K562 (cell line): Measurements from ENCODE around the gene ZNF747. TPM values are rescaled to one million over a fixed set of nuclear protein-coding genes. Genes with fewer than 3 reads are reported as not detected.

Source experiments
- ATAC-seq: fragments of 200-7000 bp; cut with Tn5 transposase; 3 replicates; pipeline ENCODE4 v1.9.1; 2020; ENCODE audit warnings: moderate library complexity
- BruUV-seq: library from RNA; stranded (reverse); fragments of 400-500 nt; replicated peaks from 2 replicates; lab custom pipeline; 2021; lab: Mats Ljungman, UMichigan
- CTCF ChIA-PET: fragments of 300-600 bp; formaldehyde crosslinking; extraction: SDS; loops from one replicate; lab custom pipeline; 2021; ENCODE audit warnings: low intra/inter-chr PET ratio; lab: Yijun Ruan, JAX
- POLR2A ChIA-PET: fragments of 300-600, 350-650 bp; sonication (Branson Sonifier 250); formaldehyde crosslinking; extraction: SDS; loops from one replicate; lab custom pipeline; 2021; ENCODE audit warnings: antibody characterized with exemption, inconsistent platforms; lab: Yijun Ruan, JAX
- DNase-seq, 4 experiments: peaks; one replicate each; pipeline versions ENCODE4 v3.0.0 to v3.0.0-alpha.2; 2011 to 2018; ENCODE audit warnings: low spot score in 3 of 4, mixed read lengths in 3 of 4; ENCODE audit errors: extremely low read depth in 1 of 4
- FAIRE-seq: peaks from 2 replicates; lab custom pipeline; 2011; peaks lifted over from hg19 to GRCh38; lab: Jason Lieb, UNC
- H2AFZ ChIP-seq: 2 replicates; pipeline ENCODE4 v1.6.0; 2011; ENCODE audit warnings: low read depth, low read length, control low read depth, inconsistent platforms
- H3K27ac ChIP-seq: fragments of 200-600 bp; 3 replicates; pipeline ENCODE4 v1.8.0; 2011; ENCODE audit warnings: low read depth, mild to moderate bottlenecking, control low read depth, inconsistent platforms, low read length, moderate library complexity, mixed read lengths; ENCODE audit errors: extremely low read depth
- H3K27me3 ChIP-seq, 2 experiments: fragments of 300-600 bp in 1 of 2; 2 replicates in 1 of 2; 3 replicates in 1 of 2; pipeline versions ENCODE4 v1.6.0 to v1.8.0; 2011; ENCODE audit warnings: inconsistent platforms in 2 of 2, low read length in 2 of 2, mild to moderate bottlenecking in 1 of 2, mixed read lengths in 1 of 2, moderate library complexity in 1 of 2; ENCODE audit not compliant: control insufficient read depth in 2 of 2, insufficient read depth in 2 of 2
- H3K36me3 ChIP-seq: fragments of 300-600 bp; 3 replicates; pipeline ENCODE4 v1.8.0; 2011; ENCODE audit warnings: mild to moderate bottlenecking, low read length, inconsistent platforms; ENCODE audit not compliant: control insufficient read depth, insufficient read depth
- H3K4me1 ChIP-seq, 2 experiments: fragments of 200-600 bp in 1 of 2; replicated peaks in 1 of 2; 2 replicates in 1 of 2; 3 replicates in 1 of 2; pipeline versions ENCODE4 v1.5.1 to v1.8.0; 2011; ENCODE audit warnings: inconsistent platforms in 2 of 2, low read length in 2 of 2, mild to moderate bottlenecking in 1 of 2, mixed read lengths in 1 of 2, moderate library complexity in 1 of 2; ENCODE audit not compliant: control insufficient read depth in 2 of 2, insufficient read depth in 2 of 2
- H3K4me2 ChIP-seq: 2 replicates; pipeline ENCODE4 v1.6.1; 2011; ENCODE audit warnings: low read length, control low read depth, inconsistent platforms, mixed read lengths; ENCODE audit not compliant: insufficient read depth
- H3K4me3 ChIP-seq: fragments of 200-600 bp; sonication (generic), shearing (Covaris generic); 2 replicates; pipeline ENCODE4 v1.5.1; 2016; ENCODE audit warnings: control low read depth, inconsistent platforms
- H3K79me2 ChIP-seq: fragments of 200-600 bp; 3 replicates; pipeline ENCODE4 v1.8.0; 2011; ENCODE audit warnings: low read length, inconsistent platforms; ENCODE audit not compliant: control insufficient read depth, insufficient read depth
- H3K9ac ChIP-seq, 2 experiments: 2 replicates each; pipeline versions ENCODE4 v1.6.0 to v1.6.1; 2011; ENCODE audit warnings: low read depth in 2 of 2, low read length in 2 of 2, control low read depth in 1 of 2, inconsistent platforms in 1 of 2, mild to moderate bottlenecking in 1 of 2, mixed read lengths in 1 of 2; ENCODE audit not compliant: insufficient read depth in 1 of 2
- H3K9me1 ChIP-seq: one replicate; pipeline ENCODE4 v1.6.0; 2011; ENCODE audit warnings: inconsistent platforms, mild to moderate bottlenecking, low read length, moderate library complexity; ENCODE audit not compliant: control insufficient read depth, insufficient read depth
- H3K9me3 ChIP-seq: replicated peaks from 2 replicates; pipeline ENCODE4 v1.5.1; 2011; ENCODE audit warnings: low read depth, low read length, inconsistent platforms; ENCODE audit not compliant: control insufficient read depth, insufficient read depth
- H4K20me1 ChIP-seq: replicated peaks from 2 replicates; pipeline ENCODE4 v1.6.1; 2011; ENCODE audit warnings: low read length, inconsistent platforms, mixed read lengths; ENCODE audit not compliant: control insufficient read depth, insufficient read depth
- AFF1 ChIP-seq, 2 experiments: fragments of 450-650 bp; IDR thresholded peaks; 2 replicates each; pipeline ENCODE4 v1.6.1; 2018; ENCODE audit warnings: mild to moderate bottlenecking in 2 of 2, low read depth in 1 of 2; ENCODE audit not compliant: partially characterized antibody in 2 of 2
- FOXP4 ChIP-seq: sonication (generic); formaldehyde crosslinking; IDR thresholded peaks from 2 replicates; pipeline ENCODE4 v1.8.0; 2022; ENCODE audit warnings: mild to moderate bottlenecking, missing genetic modification reagents, borderline replicate concordance
- HMBOX1 ChIP-seq: sonication (generic); IDR thresholded peaks from 2 replicates; pipeline ENCODE4 v1.6.1; 2016
- MAFF ChIP-seq: IDR thresholded peaks from 2 replicates; pipeline ENCODE4 v1.6.1; 2012; ENCODE audit warnings: low read length, improper control_type of control experiment
- MCM7 ChIP-seq, 2 experiments: fragments of 450-650 bp; IDR thresholded peaks; 2 replicates each; pipeline ENCODE4 v1.6.1; 2016 to 2018
- NFE2 ChIP-seq: IDR thresholded peaks from 2 replicates; pipeline ENCODE4 v1.6.1; 2014; ENCODE audit warnings: antibody characterized with exemption, low read depth
- PKNOX1 ChIP-seq: fragments of 450-650 bp; IDR thresholded peaks from 2 replicates; pipeline ENCODE4 v1.6.1; 2016
- RAD51 ChIP-seq: fragments of 450-650 bp; IDR thresholded peaks from 2 replicates; pipeline ENCODE4 v1.7.1; 2016; ENCODE audit warnings: low read depth, mild to moderate bottlenecking, borderline replicate concordance
- YY1 ChIP-seq, 3 experiments: IDR thresholded peaks; 2 replicates each; pipeline ENCODE4 v1.6.1; 2011; ENCODE audit warnings: low read length in 2 of 3, mild to moderate bottlenecking in 2 of 3, moderate library complexity in 2 of 3, borderline replicate concordance in 1 of 3, control low read depth in 1 of 3, low read depth in 1 of 3; ENCODE audit not compliant: insufficient read depth in 3 of 3, insufficient replicate concordance in 2 of 3, control insufficient read depth in 1 of 3, insufficient read length in 1 of 3; ENCODE audit errors: extremely low read depth in 1 of 3
- ZNF311 ChIP-seq: fragments of 250-450 bp; sonication (Bioruptor Pico); IDR thresholded peaks from 2 replicates; pipeline ENCODE4 v1.4.0; 2020; ENCODE audit warnings: mild to moderate bottlenecking, moderate library complexity
- WGBS: fragments of 100-300 bp; shearing (Covaris generic); methylation state at CpG from one replicate; pipeline ENCODE4 v1.1.6; 2016; ENCODE audit warnings: low coverage, mixed read lengths; ENCODE audit not compliant: insufficient coverage; ENCODE audit errors: missing lambda C conversion rate; 5-methylcytosine and 5-hydroxymethylcytosine counted together
- in situ Hi-C: fragments of 300-500 bp; cut with MboI; formaldehyde crosslinking; loops from 4 replicates; pipeline ENCODE4 v1.15.0; 2018; ENCODE audit warnings: inconsistent platforms, mixed read lengths
- intact Hi-C: fragments of 100-400 bp; cut with micrococcal nuclease; formaldehyde crosslinking; loops from 2 replicates; pipeline ENCODE4 v1.14.2; 2022
- polyA plus RNA-seq, 8 experiments: library from polyadenylated mRNA; depleted of rRNA in 4 of 8; stranded (reverse) in 5 of 8; unstranded in 3 of 8; fragments of >200 nt; fragmentation: Nextera tagmentation in 2 of 8; fragmentation: Illumina TruSeq in 1 of 8; extraction: Ambion mirVana in 2 of 8; extraction: Trizol in 1 of 8; gene quantifications; 2 replicates each; pipeline versions ENCODE4 v1.2.1 to v1.2.3, GENCODE V29; 2011 to 2014; ENCODE audit warnings: inconsistent platforms in 1 of 8, missing spikeins in 1 of 8
- total RNA-seq, 7 experiments: library from RNA; depleted of rRNA in 6 of 7; stranded (reverse); fragments of >200 nt in 6 of 7; fragmentation: Illumina TruSeq in 2 of 7; extraction: Trizol in 2 of 7; gene quantifications; 2 replicates each; pipeline versions ENCODE4 v1.2.1 to v1.2.3, GENCODE V29; 2011 to 2021; ENCODE audit warnings: low replicate concordance in 1 of 7

ZNF747 gene
- total and polyA plus RNA-seq, 9 of the 15 experiments (the other 6 are each of a cell fraction or from before 2014, with no cell fraction given) = 0.14 to 3.3 (median 1.5) TPM

- peak overlapping the region; percentile 16; the same call in 1 of the 3 replicates for H3K27ac ChIP-seq
- TF ChIP-seq MAFF = peak; percentile 46; the same call in 1 of the 2 replicates
- no peak for TF ChIP-seq AFF1 (IDR thresholded peaks at IDR 0.05; ENCODE audit: low read depth in 1 of 2, partially characterized antibody in 2 of 2)
- no peak for TF ChIP-seq ZNF311 (CRISPR knock-in tag)
- TF ChIP-seq PKNOX1 = peak; percentile 43
- no peak for TF ChIP-seq HMBOX1
- TF ChIP-seq NFE2 = peak; percentile 77
- TF ChIP-seq YY1 (IDR thresholded peaks at IDR 0.05; ENCODE audit: borderline replicate concordance in 1 of 3, control insufficient read depth in 1 of 3, extremely low read depth in 1 of 3, insufficient read depth in 3 of 3, insufficient read length in 1 of 3, insufficient replicate concordance in 2 of 3, low read depth in 1 of 3, low read length in 2 of 3) = peak in 1 of 3 experiments; percentile 20
- no peak for TF ChIP-seq RAD51
- no peak for TF ChIP-seq FOXP4 (CRISPR knock-in tag)
- TF ChIP-seq MCM7 (IDR thresholded peaks at IDR 0.05) = no peak
These were observed 4.6 kb upstream of the ZNF747 start for GRCh38 chr16:30539000-30539964.

More at GRCh38 chr16:30539000-30539964, 4.6 kb upstream of the ZNF747 start:
- BruUV-seq = no TSS peak
- no peaks in the 10 kb centered on the region for H3K27me3 ChIP-seq
- H3K4me2 ChIP-seq = no peak overlapping the region
- intact Hi-C loops = loop anchor here (10.0 kb wide), 1 partner anchor 156 kb away; the partner anchor contains the start of gene SRCAP
- 83% methylated on average over 8 of the region's 8 CpGs for WGBS
- no peak overlapping the region for H2AFZ ChIP-seq
- peak; percentile 23 for FAIRE-seq
- CTCF ChIA-PET = no interaction called here
- in situ Hi-C loops = no loop called here
- peaks cover 33 to 40% of the 10 kb centered on the region in 2 experiments; a peak in 4 of 5 replicates for H3K4me1 ChIP-seq
- H4K20me1 ChIP-seq = no peaks in the 10 kb centered on the region
- DNase-seq = no peak
- H3K79me2 ChIP-seq = peaks cover 26% of the 10 kb centered on the region
- ATAC-seq = no peak
- no peaks in the 10 kb centered on the region for H3K9me3 ChIP-seq
- POLR2A ChIA-PET = interaction anchor here (0.9 to 3.5 kb wide), 4 partner anchors 12 to 120 kb away, joined by 3 to 20 read pairs (median 3); partner anchors contain the start of gene ZNF764
- H3K9me1 ChIP-seq = no peaks in the 10 kb centered on the region
- H3K9ac ChIP-seq = peak overlapping the region; percentile 3 to 66
- no peak overlapping the region for H3K4me3 ChIP-seq
- H3K36me3 ChIP-seq = no peaks in the 10 kb centered on the region
